ENCODE results near the gene GNG7.
"Not testable (repeated sequence)": the region's sequence is repeated elsewhere in the genome, so short reads cannot be mapped to it uniquely, and the experiment has no call there.

GNG7 gene

DNA sequence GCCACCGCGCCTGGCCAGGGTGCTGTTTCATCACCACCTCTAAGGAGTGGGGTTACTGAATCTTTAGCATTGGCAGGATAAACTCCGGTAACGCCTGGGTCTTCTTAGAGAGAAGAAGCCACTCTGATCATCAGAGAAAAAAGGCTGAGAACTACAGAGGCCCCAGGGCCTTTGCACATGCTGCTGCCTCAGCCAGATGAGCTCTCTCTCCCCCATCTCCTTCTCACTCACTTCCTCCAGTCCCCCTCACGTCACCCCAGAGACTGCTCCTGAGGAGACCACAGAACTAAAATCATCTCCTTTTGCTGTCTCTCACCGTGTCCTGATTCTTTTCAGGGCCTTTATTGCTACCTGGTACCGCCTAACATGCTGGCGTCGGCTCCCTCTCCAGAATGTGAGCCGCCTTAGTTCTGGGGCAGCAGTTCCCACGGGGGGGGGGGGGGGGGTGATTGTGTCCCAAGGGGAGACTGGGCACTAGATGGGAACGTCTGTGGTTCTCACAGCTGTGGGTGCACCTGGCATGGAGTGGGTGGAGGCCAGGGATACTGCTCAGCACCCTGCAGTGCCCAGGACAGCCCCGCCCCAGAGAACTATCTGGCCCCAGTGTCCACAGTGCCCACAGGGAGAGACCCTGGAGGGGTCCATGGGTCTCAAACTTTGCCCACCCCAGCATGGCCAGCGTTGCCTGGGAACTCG lies 23.8 kb upstream of the GNG7 start:
- no peak for DNase-seq

DNA sequence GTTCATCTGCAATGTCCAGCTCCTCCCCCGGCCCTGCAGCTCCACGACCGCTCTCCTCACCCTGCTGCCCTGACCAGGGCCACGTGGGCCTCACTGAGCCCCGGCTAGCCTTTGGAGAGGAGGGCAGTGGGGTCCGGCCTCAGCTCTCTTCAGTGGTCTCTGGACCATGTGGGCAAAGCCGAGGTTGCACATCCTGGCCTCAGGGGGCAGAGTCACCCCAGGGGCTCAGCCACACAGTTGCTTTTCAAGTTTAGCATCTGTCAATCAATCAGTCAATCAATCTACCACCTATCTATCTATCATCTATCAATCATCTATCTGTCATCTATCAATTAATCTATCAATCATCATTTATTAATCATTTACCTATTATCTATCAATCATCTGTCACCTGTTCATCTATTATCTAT lies 21.7 kb upstream of the GNG7 start:
- DNase-seq, result no peak

GRCh38 chr19:2723747-2724146 lies 21.3 kb upstream of the GNG7 start:
- no peak for DNase-seq

GRCh38 chr19:2723345-2723715 lies 20.8 kb upstream of the GNG7 start:
- no peak for DNase-seq

DNA sequence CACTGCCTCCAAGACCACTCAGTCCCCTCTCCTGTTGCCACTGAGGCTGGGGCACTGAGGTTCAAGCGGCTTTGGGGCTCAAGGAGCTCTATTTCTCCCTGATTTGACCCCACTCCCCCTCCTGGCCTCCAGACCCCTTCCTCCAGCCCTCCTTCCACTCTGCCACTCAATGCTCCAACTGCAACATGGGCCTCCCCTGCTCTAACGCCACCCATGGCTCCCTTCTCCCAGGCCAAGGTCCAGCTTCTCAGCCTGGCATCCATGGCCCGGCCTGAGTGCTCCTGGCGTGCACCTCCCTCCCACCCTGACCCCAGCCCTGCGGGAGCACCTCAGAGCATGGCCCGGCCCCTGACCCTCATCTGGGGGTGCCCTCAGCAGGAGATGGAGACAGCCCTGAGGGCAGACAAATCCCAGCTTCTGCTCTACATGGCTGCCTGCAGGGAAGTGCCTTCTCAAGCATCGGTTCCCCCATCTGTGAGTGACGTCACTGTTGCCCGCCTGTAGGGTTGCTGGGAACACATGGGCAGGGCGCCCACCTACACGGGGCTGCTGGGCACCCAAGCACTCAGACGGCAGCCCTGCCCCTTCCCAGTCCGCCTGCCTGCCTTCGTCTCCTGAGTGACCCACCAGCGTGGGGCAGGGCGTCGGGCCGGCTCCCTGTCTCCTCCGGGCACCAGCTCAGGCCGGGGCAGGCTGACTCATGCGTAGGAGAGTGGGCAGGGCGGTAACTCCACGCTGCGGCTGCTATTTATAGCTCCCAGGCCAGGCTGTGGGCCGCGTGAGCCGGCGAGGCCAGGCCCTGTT lies 20.2 kb upstream of the GNG7 start:
- DNase-seq, result no peak

DNA sequence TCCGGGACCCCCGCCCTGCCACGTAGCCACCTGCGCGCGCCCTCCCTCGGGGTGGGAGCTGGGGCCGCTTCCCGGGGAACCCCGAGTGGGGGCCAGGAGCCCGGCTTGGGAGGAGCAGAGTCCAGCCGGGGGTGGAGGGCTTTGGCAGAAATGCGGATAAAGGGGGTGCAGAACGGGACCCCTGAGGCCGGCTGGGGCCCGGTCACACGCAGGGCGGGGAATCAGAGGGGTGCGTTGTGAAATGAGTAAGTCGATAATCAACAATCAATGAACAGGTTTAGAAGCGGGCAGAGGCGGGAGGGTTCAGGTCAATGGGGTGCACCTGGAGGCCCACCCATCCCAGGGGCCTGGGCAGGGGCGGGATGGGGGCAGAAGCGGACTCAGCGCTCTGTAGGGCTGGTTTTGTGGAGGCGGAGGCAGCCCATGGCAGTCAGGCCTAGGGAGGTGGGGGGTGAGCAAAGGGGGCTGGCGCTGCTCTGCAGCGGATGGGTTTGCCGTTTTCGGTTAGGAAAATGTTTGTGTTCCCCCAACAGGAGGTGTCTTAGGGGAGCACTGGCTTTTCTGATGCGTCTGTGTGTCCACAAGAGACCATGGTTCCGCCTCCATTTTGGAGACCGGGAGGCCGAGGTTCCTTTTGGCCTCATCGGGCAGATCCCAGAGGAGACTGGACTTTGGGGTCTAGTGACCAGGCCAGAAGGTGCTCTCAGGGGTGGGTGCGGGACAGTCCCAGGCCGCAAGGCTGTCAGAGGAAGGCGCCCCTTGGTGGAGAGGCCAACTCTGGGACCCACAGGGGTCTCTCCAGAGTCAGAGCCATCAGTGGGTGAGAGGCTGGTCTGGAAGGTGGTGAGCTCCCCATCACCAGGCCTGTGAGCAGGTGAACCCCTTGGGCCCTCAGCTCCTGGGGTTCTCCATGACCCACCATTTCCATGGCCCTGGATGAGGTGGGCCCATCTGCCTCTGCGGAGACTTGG lies 19.4 kb upstream of the GNG7 start:
- DNase-seq, result no peak

DNA sequence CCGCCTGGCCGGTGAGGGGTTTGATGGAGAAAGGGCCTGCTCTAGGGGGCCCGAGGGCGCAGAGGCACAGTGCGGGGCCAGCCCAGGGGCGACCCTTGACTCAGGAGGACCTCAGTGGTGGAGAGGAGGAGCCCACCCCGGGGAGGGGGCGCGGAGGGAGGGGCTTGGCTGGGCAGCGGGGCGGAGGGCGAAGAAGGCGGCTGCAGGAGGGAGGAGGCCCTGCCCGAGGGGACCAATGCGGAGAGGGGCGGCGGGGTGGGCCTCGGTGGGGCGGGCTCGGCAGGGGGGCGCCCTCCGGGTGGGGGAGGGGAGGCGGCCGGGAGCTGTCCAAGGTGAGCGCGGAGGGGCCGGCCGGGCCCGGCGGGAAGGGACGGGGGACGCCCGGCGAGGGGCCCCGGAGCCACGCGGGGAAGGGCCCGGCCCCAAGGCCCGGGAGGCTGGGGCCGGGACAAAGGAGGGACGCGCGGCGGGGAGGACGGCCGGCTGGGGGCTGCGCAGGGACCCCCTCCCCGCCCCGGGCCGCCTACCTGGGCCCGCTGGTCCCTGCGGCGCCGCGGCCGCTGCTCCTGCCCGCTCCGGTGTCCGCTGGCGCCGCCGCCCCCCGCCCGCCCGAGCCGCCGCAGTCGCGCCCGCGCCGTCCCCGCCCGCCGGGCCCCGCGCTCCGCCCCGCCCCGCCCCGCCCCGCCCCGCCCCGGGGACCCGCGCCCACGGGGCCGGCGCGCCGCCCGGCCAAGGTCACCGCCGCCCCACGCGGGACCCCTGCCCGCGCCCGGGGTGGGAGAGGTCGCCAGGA lies 18.5 kb upstream of the GNG7 start, which contains the start of gene DIRAS1:
Gene DIRAS1 (minus strand): TSS at position 596 of the 793 bp plus-strand sequence. CDS start 3,566 bp downstream, outside the sequence.
- DNase-seq, result no peak

GRCh38 chr19:2719920-2720776 lies 17.7 kb upstream of the GNG7 start:
- no peak for DNase-seq

- DNase-seq, result no peak
Measured at GRCh38 chr19:2719232-2719735, 16.8 kb upstream of the GNG7 start.

- DNase-seq, result no peak
Measured at GRCh38 chr19:2717638-2718541, 15.4 kb upstream of the GNG7 start.

GRCh38 chr19:2716722-2717637 lies 14.5 kb upstream of the GNG7 start:
- DNase-seq, result no peak

- no peak for DNase-seq
Measured at GRCh38 chr19:2716275-2716650, 13.8 kb upstream of the GNG7 start.

DNA sequence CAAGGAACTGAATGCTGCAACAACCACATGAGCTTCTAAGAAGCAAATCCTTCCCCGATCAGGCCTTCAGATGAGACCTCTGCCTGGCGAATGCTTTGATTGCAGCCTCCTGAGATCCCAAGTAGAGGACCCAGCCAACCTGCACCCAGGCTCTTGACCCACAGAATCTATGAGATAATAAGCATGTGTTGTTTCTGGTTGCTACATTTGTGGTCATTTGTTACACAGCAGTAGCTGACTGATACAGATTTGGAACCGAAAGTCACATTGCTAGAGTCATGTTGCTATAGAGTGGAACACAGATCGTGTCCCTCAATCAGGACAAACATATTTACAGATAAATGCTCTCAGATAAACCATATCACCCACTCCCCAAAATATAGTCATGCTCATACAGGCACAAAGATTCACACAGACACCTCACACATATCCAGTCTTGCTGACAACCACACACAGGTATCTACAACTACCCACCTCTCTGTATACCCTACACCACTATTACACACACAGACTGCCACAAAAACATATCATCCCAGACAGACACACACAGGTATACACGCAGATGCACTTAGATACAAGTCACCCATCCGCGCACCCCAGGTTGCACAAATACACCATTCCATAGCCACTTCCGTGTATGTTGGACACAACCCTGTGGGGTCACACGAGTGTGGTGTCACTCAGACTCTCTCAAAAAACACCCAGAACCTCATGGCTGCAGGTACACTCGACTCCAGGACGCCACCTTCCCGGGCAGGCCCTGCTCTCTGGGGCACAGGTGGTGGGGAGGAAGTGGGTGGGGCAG lies 13.2 kb upstream of the GNG7 start:
- DNase-seq, result no peak

- no peak for DNase-seq
Measured at GRCh38 chr19:2714531-2715269, 12.2 kb upstream of the GNG7 start.

DNA sequence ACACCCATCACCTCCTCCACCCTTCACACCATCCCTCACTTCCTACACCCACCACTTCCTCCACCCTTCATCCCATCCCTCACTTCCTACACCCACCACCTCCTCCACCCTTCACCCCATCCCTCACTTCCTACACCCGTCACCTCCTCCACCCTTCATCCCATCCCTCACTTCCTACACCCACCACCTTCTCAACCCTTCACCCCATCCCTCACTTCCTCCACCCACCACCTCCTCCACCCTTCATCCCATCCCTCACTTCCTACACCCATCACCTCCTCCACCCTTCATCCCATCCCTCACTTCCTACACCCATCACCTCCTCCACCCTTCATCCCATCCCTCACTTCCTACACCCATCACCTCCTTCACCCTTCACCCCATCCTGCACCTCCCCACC lies 11.6 kb upstream of the GNG7 start:
- not testable (repeated sequence) for DNase-seq

DNA sequence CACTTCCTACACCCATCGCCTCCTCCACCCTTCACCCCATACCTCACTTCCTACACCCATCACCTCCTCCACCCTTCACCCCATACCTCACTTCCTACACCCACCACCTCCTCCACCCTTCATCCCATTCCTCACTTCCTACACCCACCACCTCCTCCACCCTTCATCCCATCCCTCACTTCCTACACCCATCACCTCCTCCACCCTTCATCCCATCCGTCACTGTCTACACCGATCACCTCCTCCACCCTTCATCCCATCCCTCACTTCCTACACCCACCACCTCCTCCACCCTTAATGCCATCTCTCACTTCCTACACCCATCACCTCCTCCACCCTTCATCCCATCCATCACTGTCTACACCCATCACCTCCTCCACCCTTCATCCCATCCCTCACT lies 10.7 kb upstream of the GNG7 start:
- not testable (repeated sequence) for DNase-seq

DNA sequence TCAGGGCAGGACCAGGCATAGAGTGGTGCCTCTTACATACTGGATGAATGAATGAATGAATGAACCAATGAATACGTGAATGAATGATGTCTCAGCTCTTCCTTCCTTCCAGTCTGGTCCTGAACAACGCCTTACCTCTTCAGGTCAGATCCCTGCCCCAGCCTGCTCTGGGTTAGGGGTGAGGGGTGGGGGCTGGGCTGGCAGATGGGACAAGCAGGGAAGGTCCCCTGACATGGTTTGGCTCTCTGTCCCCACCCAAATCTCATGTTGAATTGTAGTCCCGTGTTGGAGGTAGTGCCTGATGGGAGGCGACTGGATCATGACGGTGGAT lies 9.3 kb upstream of the GNG7 start:
- no peak for DNase-seq
